A549 (cell line): Measurements from ENCODE around the gene TMEM116.

Experiments
- BHLHE40 ChIP-seq: IDR thresholded peaks from 2 replicates; pipeline ENCODE4 v1.6.1; 2012; ENCODE audit warnings: low read depth, low read length, inconsistent platforms
- CEBPB ChIP-seq, 2 experiments: fragments of >200 bp in 1 of 2; sonication (Bioruptor Twin) in 1 of 2; formaldehyde crosslinking in 1 of 2; IDR thresholded peaks; 2 replicates each; pipeline ENCODE4 v1.6.1; 2012 to 2016
- CTCF ChIP-seq: fragments of >200 bp; sonication (Bioruptor Twin); formaldehyde crosslinking; IDR thresholded peaks from 3 replicates; pipeline ENCODE4 v1.5.1; 2016
- JUN ChIP-seq, 2 experiments: fragments of >200 bp; sonication (Bioruptor Twin); formaldehyde crosslinking; IDR thresholded peaks; 2 replicates in 1 of 2; 3 replicates in 1 of 2; pipeline ENCODE4 v1.6.1; 2016 to 2017
- RAD21 ChIP-seq, 2 experiments: fragments of >200 bp in 1 of 2; sonication (Bioruptor Twin) in 1 of 2; formaldehyde crosslinking in 1 of 2; IDR thresholded peaks in 1 of 2; conservative IDR thresholded peaks in 1 of 2; 2 replicates in 1 of 2; 3 replicates in 1 of 2; pipeline ENCODE4 v1.6.1; 2012 to 2018; ENCODE audit warnings: inconsistent platforms in 1 of 2

- TF ChIP-seq RAD21 (conservative IDR thresholded peaks at IDR 0.05 in 1 of 2, IDR thresholded peaks at IDR 0.05 in 1 of 2), result no peak
- TF ChIP-seq CTCF, result no peak
- TF ChIP-seq CEBPB (IDR thresholded peaks at IDR 0.05), result no peak
- TF ChIP-seq BHLHE40, result no peak
- no peak for TF ChIP-seq JUN (IDR thresholded peaks at IDR 0.05)
These were observed 3.0 kb upstream of the TMEM116 start for GRCh38 chr12:112015938-112016337.
